Stimulated activated naive CD8-positive, alpha-beta T cell treated with anti-CD3 and anti-CD28 coated beads, Interleukin-15, Interleukin-2, amounts not matched to agents 100 ng/mL and 50 ng/mL, for 24 hours (primary cell): ENCODE data around the gene AKR1C1.
"Not testable (repeated sequence)": the region's sequence is repeated elsewhere in the genome, so short reads cannot be mapped to it uniquely, and the experiment has no call there.

Experiments
- H3K27ac Mint-ChIP-seq: one replicate; pipeline ENCODE4 v1.8.0; 2021; ENCODE audit warnings: mild to moderate bottlenecking, mixed read lengths
- H3K27me3 Mint-ChIP-seq: one replicate; pipeline ENCODE4 v1.8.0; 2021; ENCODE audit warnings: mixed read lengths
- H3K36me3 Mint-ChIP-seq: one replicate; pipeline ENCODE4 v1.8.0; 2021; ENCODE audit warnings: low read depth, mixed read lengths
- H3K4me1 Mint-ChIP-seq: one replicate; pipeline ENCODE4 v1.8.0; 2021; ENCODE audit warnings: low read depth, mixed read lengths
- H3K4me3 Mint-ChIP-seq: one replicate; pipeline ENCODE4 v1.8.0; 2021; ENCODE audit warnings: mild to moderate bottlenecking, mixed read lengths
- H3K9me3 Mint-ChIP-seq: one replicate; pipeline ENCODE4 v1.8.0; 2021; ENCODE audit warnings: mixed read lengths

AKR1C1 gene

DNA sequence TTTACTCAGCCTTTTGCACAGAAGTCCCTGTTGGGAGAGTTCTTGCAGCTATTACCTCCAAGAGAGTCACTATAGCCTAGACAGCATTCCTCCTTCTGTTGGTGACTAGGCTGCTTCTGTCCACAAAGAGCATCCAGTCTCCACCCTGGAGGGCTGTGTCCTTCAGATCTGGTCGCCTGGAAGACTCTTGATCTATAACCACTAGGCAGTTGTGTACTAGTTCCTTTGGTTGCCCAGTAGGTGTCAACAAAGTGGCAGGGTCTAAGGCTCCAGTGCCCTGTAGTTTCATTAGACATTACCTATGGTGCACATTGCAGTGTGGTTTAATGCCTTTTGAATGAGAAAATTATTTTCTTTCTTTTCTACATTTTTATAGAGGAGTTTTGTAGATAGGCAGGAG is 51.7 kb downstream of the AKR1C1 start:
- no peaks in the 10 kb centered on the region for H3K9me3 Mint-ChIP-seq
- H3K4me3 Mint-ChIP-seq = no peak overlapping the region
- H3K27me3 Mint-ChIP-seq = peaks cover 4% of the 10 kb centered on the region
- no peaks in the 10 kb centered on the region for H3K36me3 Mint-ChIP-seq
- no peak overlapping the region for H3K27ac Mint-ChIP-seq
- no peaks in the 10 kb centered on the region for H3K4me1 Mint-ChIP-seq

GRCh38 chr10:5018134-5018533 is 54.9 kb downstream of the AKR1C1 start:
- Mint-ChIP-seq H3K27me3 (peaks cover 7% of the 10 kb centered on the region), H3K4me3 (no peak overlapping the region), H3K36me3 (no peaks in the 10 kb centered on the region), H3K9me3 (no peaks in the 10 kb centered on the region), H3K4me1 (no peaks in the 10 kb centered on the region), H3K27ac (no peak overlapping the region)

- H3K4me3 Mint-ChIP-seq, H3K4me1 Mint-ChIP-seq, H3K27ac Mint-ChIP-seq, H3K36me3 Mint-ChIP-seq, H3K27me3 Mint-ChIP-seq, H3K9me3 Mint-ChIP-seq: not testable (repeated sequence)
Measured at GRCh38 chr10:5018671-5019277, 55.6 kb downstream of the AKR1C1 start.

DNA sequence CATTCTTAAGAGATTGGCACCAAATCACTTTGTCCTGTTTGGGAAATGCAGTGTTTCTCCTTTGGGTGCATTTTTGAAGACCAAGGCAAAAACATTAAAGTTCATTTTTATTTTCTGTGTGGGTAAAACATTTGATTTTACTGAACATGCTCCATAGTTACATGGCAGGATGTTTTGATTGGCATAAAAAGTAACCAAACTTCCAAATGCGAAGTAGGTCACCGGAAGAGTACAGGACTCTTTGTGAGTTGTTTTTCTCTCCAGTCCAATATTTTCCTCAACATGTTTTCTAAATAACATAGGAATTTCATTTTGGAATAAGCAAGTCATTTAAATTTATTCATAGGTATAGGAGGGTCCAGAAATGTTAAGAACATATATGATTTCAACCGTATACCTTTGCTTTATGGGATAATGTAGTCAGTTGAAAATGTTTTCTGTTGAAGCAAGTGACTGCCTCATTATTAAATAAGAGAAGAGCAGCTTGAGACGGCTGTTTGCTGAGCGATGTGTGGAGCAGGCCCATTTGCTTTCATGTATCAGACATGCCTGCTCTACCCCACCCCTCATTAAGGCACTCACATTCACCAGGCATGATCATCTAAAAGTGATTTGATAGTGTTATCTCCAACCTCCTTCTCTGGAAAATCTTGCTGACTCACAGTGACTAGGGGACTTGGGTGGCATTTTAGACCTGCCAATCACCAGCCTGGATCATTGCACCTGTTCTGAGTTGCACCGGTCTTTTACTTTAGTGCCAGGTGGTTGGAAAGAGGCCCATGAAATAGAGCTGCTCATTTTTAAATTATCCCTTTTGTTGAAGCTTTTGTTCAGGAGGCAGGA is 56.8 kb downstream of the AKR1C1 start:
- H3K36me3 Mint-ChIP-seq, H3K9me3 Mint-ChIP-seq, H3K4me1 Mint-ChIP-seq, H3K27ac Mint-ChIP-seq, H3K4me3 Mint-ChIP-seq, H3K27me3 Mint-ChIP-seq: not testable (repeated sequence)

DNA sequence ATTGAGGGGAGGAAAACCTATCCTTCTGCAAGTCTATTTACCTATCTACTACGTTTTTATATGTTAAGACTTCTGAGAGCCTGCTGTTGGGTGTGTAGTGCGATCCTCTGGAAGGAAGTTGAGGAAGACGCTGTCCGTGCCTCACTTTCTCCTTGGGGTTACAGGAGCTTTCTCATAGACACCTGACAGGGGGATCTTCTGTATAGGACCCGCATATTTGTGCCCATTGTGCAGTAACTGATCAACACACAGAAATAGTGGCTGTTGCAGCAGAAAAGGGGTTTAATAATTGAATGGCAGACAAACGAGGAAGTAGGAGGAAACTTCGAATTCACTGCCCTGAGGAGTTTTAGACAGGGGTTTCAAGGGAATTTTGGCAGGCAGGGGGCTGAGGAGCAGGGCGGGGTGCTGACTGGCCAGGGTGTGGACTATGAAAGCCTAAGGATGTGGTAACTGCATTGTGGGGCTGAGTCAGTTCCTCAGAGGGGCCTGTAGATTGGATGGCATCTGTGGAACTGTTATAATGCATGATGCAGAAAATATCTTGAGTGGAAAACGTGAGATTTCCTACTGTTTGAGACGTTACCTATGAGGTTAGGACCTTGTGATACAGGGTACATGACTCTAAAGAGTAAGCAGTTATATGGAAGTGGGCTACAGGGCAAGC is 58.5 kb downstream of the AKR1C1 start:
- H3K36me3 Mint-ChIP-seq, H3K4me1 Mint-ChIP-seq, H3K4me3 Mint-ChIP-seq, H3K27ac Mint-ChIP-seq, H3K9me3 Mint-ChIP-seq: not testable (repeated sequence)
- H3K27me3 Mint-ChIP-seq = peaks cover 12% of the 10 kb centered on the region

GRCh38 chr10:5023177-5023805 is 60.1 kb downstream of the AKR1C1 start:
- Mint-ChIP-seq H3K27ac (no peak overlapping the region), H3K4me1 (no peaks in the 10 kb centered on the region), H3K9me3 (no peaks in the 10 kb centered on the region), H3K36me3 (no peaks in the 10 kb centered on the region), H3K27me3 (peaks cover 7% of the 10 kb centered on the region), H3K4me3 (no peak overlapping the region)

GRCh38 chr10:5025461-5025881 is 62.3 kb downstream of the AKR1C1 start:
- H3K4me3 Mint-ChIP-seq, H3K27ac Mint-ChIP-seq, H3K4me1 Mint-ChIP-seq, H3K9me3 Mint-ChIP-seq, H3K36me3 Mint-ChIP-seq, H3K27me3 Mint-ChIP-seq: not testable (repeated sequence)

DNA sequence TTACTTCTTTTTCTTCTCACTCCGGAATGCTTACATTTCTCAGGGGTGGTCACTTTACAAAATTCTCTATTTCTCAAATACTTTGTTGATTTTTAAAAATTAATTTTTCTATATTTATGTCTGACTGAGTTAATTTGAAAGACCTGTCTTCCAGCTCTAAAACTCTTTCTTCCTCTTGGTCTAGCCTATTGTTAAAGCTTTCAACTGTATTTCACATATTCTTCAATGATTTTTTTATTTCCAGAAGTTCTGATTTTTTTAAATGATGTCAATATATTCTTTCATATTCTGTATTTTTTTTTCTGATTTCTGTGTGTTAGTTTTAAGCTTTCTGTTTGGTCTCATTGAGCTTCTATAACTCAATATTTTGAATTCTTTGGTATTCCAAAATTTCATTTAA is 67.8 kb downstream of the AKR1C1 start:
- no peak overlapping the region for H3K4me3 Mint-ChIP-seq
- no peaks in the 10 kb centered on the region for H3K4me1 Mint-ChIP-seq
- peaks cover 31% of the 10 kb centered on the region for H3K9me3 Mint-ChIP-seq
- no peaks in the 10 kb centered on the region for H3K36me3 Mint-ChIP-seq
- H3K27ac Mint-ChIP-seq = no peak overlapping the region
- peaks cover 2% of the 10 kb centered on the region for H3K27me3 Mint-ChIP-seq

DNA sequence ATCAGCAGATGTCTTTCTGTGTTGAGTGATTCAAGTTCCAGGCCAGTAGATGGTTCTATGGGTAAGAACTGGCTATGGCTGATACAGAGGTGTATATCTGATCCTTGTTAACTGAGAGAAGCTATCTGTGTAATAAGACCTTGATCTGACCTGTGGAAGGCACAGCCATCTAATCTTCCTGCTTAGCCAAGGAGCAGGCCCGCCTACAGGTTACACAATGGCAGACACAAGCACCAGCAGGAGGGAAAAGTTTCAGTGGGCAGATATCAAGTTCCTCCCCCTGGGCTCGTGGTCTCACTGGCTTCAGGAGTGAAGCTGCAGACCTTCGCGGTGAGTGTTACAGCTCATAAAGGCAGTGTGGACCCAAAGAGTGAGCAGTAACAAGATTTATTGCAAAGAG is 68.4 kb downstream of the AKR1C1 start:
- H3K9me3 Mint-ChIP-seq = peaks cover 31% of the 10 kb centered on the region

DNA sequence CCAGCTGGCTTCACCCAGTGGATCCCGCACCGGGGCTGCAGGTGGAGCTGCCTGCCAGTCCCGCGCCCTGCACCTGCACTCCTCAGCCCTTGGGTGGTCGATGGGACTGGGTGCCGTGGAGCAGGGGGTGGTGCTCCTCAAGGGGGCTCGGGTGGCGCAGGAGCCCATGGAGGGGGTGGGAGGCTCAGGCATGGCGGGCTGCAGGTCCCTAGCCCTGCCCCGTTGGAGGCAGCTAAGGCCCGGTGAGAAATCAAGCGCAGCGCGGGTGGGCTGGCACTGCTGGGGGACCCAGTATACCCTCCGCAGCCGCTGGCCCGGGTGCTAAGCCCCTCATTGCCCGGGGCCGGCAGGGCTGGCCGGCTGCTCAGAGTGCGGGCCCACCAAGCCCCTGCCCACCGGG is 69.2 kb downstream of the AKR1C1 start:
- not testable (repeated sequence) for H3K4me3 Mint-ChIP-seq, H3K36me3 Mint-ChIP-seq, H3K27me3 Mint-ChIP-seq, H3K27ac Mint-ChIP-seq, H3K4me1 Mint-ChIP-seq
- peaks cover 31% of the 10 kb centered on the region for H3K9me3 Mint-ChIP-seq

More for the DNA sequence above, 68.4 kb downstream of the AKR1C1 start:
- not testable (repeated sequence) for H3K36me3 Mint-ChIP-seq, H3K4me3 Mint-ChIP-seq, H3K27me3 Mint-ChIP-seq, H3K4me1 Mint-ChIP-seq, H3K27ac Mint-ChIP-seq
